Measurements from ENCODE around the gene GPR161. TPM values are rescaled to one million over a fixed set of nuclear protein-coding genes. Genes with fewer than 3 reads are reported as not detected.

Gene GPR161
- total and polyA plus RNA-seq, 10 of the 15 experiments (the other 5 are each of a cell fraction or from before 2014, with no cell fraction given), result 0.07 to 0.49 (median 0.34) TPM; not detected in 2

DNA sequence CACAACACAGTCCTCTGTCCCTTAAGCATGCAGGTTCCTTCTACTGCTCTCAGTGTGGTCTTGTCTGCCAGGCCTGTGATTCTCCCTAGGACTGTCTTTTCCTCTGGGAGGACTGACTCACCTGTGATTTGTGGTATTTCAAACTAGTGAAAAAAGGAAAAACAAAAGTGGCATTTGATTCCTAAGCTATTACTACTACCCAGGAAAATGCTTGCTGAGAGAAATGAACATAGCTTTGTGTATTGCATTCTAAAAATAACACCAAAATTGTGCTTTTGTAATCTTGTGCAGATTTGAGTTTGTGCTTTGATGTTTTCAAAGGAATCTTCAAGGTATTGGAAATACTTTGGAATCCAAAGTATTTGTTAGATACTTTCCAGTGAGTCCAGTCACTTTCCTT lies 57.0 kb downstream of the GPR161 start:
- Histone ChIP-seq H3K27ac (ENCODE audit: control insufficient read depth, insufficient read depth) (no peak overlapping the region), H2AFZ (ENCODE audit: control insufficient read depth, low read depth, low read length) (no peak overlapping the region), H3K36me3 (ENCODE audit: control insufficient read depth in 2 of 2, insufficient read depth in 2 of 2, low read length in 1 of 2) (peaks cover 0 to 8% of the 10 kb centered on the region in 2 experiments; a peak in 2 of 4 replicates), H3K79me2 (ENCODE audit: control insufficient read depth, insufficient read depth, low read length) (no peaks in the 10 kb centered on the region), H3K4me2 (ENCODE audit: control insufficient read depth, insufficient read depth) (no peak overlapping the region), H3K9ac (ENCODE audit: control insufficient read depth, insufficient read depth, low read length) (no peak overlapping the region), H4K20me1 (ENCODE audit: control insufficient read depth, insufficient read depth) (no peaks in the 10 kb centered on the region), H3K9me3 (replicated peaks; ENCODE audit: control insufficient read depth, insufficient read depth, low read length) (no peaks in the 10 kb centered on the region), H3K4me3 (no peak overlapping the region), H3K4me1 (ENCODE audit: control insufficient read depth, insufficient read depth, low read length) (no peaks in the 10 kb centered on the region), H3K27me3 (replicated peaks in 1 of 2; ENCODE audit: control insufficient read depth in 2 of 2, insufficient read depth in 2 of 2, low read length in 1 of 2) (no peaks in the 10 kb centered on the region)
- intact Hi-C loops (cut with micrococcal nuclease; ENCODE audit: unreplicated experiment) (loop anchor here (5.0 to 10.0 kb wide), 3 partner anchors 148 to 362 kb away; partner anchors contain the start of gene SFT2D2), in situ Hi-C loops (cut with MboI) (no loop called here)
- RAD21 ChIA-PET (ENCODE audit: unreplicated experiment), result no interaction called here
- SMC1A ChIA-PET (ENCODE audit: uncharacterized antibody, unreplicated experiment), result interaction anchor here (1.4 kb wide), 1 partner anchor 145 kb away, joined by 3 read pairs; no protein-coding TSS in a partner anchor
- no peak for ATAC-seq
- TF ChIP-seq RFX5 (IDR thresholded peaks at IDR 0.05; ENCODE audit: low read depth, low read length) (no peak), MTA2 (IDR thresholded peaks at IDR 0.05; ENCODE audit: low read depth) (no peak), SREBF2 (IDR thresholded peaks at IDR 0.05; ENCODE audit: low read length) (no peak), RAD51 (IDR thresholded peaks at IDR 0.05) (no peak), NRF1 (conservative IDR thresholded peaks at IDR 0.05; ENCODE audit: low read depth, low read length) (no peak), IRF5 (IDR thresholded peaks at IDR 0.05; ENCODE audit: borderline replicate concordance) (no peak), TAF1 (IDR thresholded peaks at IDR 0.05; ENCODE audit: borderline replicate concordance, low read depth, low read length) (no peak), ZNF592 (IDR thresholded peaks at IDR 0.05) (no peak)
- TF ChIP-seq, protein P1, sequence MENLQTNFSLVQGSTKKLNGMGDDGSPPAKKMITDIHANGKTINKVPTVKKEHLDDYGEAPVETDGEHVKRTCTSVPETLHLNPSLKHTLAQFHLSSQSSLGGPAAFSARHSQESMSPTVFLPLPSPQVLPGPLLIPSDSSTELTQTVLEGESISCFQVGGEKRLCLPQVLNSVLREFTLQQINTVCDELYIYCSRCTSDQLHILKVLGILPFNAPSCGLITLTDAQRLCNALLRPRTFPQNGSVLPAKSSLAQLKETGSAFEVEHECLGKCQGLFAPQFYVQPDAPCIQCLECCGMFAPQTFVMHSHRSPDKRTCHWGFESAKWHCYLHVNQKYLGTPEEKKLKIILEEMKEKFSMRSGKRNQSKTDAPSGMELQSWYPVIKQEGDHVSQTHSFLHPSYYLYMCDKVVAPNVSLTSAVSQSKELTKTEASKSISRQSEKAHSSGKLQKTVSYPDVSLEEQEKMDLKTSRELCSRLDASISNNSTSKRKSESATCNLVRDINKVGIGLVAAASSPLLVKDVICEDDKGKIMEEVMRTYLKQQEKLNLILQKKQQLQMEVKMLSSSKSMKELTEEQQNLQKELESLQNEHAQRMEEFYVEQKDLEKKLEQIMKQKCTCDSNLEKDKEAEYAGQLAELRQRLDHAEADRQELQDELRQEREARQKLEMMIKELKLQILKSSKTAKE (IDR thresholded peaks at IDR 0.05; ENCODE audit: low read depth, poor library complexity, severe bottlenecking), result no peak
- TF ChIP-seq, protein P2, sequence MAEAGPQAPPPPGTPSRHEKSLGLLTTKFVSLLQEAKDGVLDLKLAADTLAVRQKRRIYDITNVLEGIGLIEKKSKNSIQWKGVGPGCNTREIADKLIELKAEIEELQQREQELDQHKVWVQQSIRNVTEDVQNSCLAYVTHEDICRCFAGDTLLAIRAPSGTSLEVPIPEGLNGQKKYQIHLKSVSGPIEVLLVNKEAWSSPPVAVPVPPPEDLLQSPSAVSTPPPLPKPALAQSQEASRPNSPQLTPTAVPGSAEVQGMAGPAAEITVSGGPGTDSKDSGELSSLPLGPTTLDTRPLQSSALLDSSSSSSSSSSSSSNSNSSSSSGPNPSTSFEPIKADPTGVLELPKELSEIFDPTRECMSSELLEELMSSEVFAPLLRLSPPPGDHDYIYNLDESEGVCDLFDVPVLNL (IDR thresholded peaks at IDR 0.05; ENCODE audit: low read depth, low read length), result no peak
- TF ChIP-seq, protein P3, sequence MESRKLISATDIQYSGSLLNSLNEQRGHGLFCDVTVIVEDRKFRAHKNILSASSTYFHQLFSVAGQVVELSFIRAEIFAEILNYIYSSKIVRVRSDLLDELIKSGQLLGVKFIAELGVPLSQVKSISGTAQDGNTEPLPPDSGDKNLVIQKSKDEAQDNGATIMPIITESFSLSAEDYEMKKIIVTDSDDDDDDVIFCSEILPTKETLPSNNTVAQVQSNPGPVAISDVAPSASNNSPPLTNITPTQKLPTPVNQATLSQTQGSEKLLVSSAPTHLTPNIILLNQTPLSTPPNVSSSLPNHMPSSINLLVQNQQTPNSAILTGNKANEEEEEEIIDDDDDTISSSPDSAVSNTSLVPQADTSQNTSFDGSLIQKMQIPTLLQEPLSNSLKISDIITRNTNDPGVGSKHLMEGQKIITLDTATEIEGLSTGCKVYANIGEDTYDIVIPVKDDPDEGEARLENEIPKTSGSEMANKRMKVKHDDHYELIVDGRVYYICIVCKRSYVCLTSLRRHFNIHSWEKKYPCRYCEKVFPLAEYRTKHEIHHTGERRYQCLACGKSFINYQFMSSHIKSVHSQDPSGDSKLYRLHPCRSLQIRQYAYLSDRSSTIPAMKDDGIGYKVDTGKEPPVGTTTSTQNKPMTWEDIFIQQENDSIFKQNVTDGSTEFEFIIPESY (IDR thresholded peaks at IDR 0.05), result no peak
- TF ChIP-seq, protein P4, sequence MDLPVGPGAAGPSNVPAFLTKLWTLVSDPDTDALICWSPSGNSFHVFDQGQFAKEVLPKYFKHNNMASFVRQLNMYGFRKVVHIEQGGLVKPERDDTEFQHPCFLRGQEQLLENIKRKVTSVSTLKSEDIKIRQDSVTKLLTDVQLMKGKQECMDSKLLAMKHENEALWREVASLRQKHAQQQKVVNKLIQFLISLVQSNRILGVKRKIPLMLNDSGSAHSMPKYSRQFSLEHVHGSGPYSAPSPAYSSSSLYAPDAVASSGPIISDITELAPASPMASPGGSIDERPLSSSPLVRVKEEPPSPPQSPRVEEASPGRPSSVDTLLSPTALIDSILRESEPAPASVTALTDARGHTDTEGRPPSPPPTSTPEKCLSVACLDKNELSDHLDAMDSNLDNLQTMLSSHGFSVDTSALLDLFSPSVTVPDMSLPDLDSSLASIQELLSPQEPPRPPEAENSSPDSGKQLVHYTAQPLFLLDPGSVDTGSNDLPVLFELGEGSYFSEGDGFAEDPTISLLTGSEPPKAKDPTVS (IDR thresholded peaks at IDR 0.05; ENCODE audit: low read depth, low read length), result no peak
- BruUV-seq (replicated peaks), result no TSS peak
- CTCF ChIA-PET, result interaction anchor here (1.4 to 7.2 kb wide), 2 partner anchors 12 kb away, joined by 3 to 95 read pairs; no protein-coding TSS in a partner anchor
- POLR2A ChIA-PET, result no interaction called here
- no peak for FAIRE-seq
- DNase-seq (ENCODE audit: low read depth, low spot score), result no peak
